ENCODE data around the gene IGF2BP2. TPM values are rescaled to one million over a fixed set of nuclear protein-coding genes. Genes with fewer than 3 reads are reported as not detected.

Gene IGF2BP2
- total RNA-seq, 1 experiment from 2014 or later = 154 TPM

DNA sequence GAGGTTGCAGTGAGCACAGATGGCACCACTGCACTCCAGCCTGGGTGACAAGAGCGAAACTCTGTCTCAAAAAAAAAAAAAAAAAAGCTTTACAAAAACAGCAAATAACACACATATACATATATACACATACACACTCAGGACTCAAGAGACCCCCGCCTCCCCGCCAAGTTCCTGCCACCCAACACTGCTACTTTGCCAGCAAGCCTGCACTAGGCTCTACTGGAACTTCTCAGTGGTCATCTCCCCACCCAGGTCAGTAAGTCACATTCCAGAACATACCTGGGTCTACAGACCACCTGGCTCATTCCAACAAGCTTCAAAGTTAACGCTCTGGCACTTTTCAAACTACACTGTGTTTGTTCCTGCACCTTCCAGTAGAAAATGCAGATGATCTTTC, 176.4 kb downstream of the IGF2BP2 start:
- intact Hi-C loops (cut with micrococcal nuclease) = no loop called here
- no peak for DNase-seq (ENCODE audit: unreplicated experiment)
- ChIA-PET POLR2A (interaction anchor here (0.6 to 2.2 kb wide), 3 partner anchors 10 to 165 kb away, joined by 3 to 8 read pairs (median 3); no protein-coding TSS in a partner anchor), CTCF (interaction anchor here (0.6 to 0.9 kb wide), 2 partner anchors 73 to 174 kb away, joined by 3 read pairs; no protein-coding TSS in a partner anchor)
- Mint-ChIP-seq H3K9me3 (ENCODE audit: unreplicated experiment) (no peaks in the 10 kb centered on the region), H3K27me3 (ENCODE audit: insufficient read depth, unreplicated experiment) (no peaks in the 10 kb centered on the region), H3K27ac (ENCODE audit: low read depth, unreplicated experiment) (peak overlapping the region; percentile 49), H3K4me3 (ENCODE audit: unreplicated experiment) (no peak overlapping the region), H3K36me3 (ENCODE audit: insufficient read depth, unreplicated experiment) (peaks cover 89% of the 10 kb centered on the region), H3K4me1 (ENCODE audit: insufficient read depth, unreplicated experiment) (peaks cover 5% of the 10 kb centered on the region)
- BruUV-seq (replicated peaks) = no TSS peak
- TF ChIP-seq, protein P1, sequence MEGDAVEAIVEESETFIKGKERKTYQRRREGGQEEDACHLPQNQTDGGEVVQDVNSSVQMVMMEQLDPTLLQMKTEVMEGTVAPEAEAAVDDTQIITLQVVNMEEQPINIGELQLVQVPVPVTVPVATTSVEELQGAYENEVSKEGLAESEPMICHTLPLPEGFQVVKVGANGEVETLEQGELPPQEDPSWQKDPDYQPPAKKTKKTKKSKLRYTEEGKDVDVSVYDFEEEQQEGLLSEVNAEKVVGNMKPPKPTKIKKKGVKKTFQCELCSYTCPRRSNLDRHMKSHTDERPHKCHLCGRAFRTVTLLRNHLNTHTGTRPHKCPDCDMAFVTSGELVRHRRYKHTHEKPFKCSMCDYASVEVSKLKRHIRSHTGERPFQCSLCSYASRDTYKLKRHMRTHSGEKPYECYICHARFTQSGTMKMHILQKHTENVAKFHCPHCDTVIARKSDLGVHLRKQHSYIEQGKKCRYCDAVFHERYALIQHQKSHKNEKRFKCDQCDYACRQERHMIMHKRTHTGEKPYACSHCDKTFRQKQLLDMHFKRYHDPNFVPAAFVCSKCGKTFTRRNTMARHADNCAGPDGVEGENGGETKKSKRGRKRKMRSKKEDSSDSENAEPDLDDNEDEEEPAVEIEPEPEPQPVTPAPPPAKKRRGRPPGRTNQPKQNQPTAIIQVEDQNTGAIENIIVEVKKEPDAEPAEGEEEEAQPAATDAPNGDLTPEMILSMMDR (IDR thresholded peaks at IDR 0.05; ENCODE audit: unreplicated experiment) = no peak

DNA sequence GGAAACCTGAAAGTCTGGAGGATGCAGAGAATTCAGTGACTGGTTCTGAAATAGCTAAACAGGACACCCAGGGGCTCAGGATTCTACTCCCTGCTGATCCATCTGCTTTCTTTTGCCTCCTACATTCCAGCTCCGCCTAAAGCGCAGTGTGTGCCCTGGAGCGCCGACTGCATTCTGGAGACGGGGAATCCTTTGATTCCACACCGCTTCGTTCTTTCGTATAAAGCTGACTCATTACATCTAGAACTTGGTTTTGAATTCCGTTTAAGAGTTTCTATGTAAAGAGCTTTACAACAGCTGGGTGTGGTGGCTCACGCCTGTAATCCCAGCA, 177.0 kb downstream of the IGF2BP2 start:
- no peak for DNase-seq (ENCODE audit: unreplicated experiment)
- H3K9me3 Mint-ChIP-seq (ENCODE audit: unreplicated experiment) = no peaks in the 10 kb centered on the region
- H3K27me3 Mint-ChIP-seq (ENCODE audit: insufficient read depth, unreplicated experiment) = no peaks in the 10 kb centered on the region
- no peak overlapping the region for H3K4me3 Mint-ChIP-seq (ENCODE audit: unreplicated experiment)
- no TSS peak for BruUV-seq (replicated peaks)
- ChIA-PET POLR2A (interaction anchor here (1.2 to 2.2 kb wide), 2 partner anchors 11 to 46 kb away, joined by 3 to 8 read pairs; no protein-coding TSS in a partner anchor), CTCF (interaction anchor here (0.6 to 0.9 kb wide), 3 partner anchors 8 to 174 kb away, joined by 3 read pairs; no protein-coding TSS in a partner anchor)
- intact Hi-C loops (cut with micrococcal nuclease) = no loop called here
- H3K4me1 Mint-ChIP-seq (ENCODE audit: insufficient read depth, unreplicated experiment) = peaks cover 5% of the 10 kb centered on the region
- TF ChIP-seq, protein P1 (IDR thresholded peaks at IDR 0.05; ENCODE audit: unreplicated experiment) = no peak
- peaks cover 87% of the 10 kb centered on the region for H3K36me3 Mint-ChIP-seq (ENCODE audit: insufficient read depth, unreplicated experiment)
- H3K27ac Mint-ChIP-seq (ENCODE audit: low read depth, unreplicated experiment) = peak overlapping the region; percentile 60

DNA sequence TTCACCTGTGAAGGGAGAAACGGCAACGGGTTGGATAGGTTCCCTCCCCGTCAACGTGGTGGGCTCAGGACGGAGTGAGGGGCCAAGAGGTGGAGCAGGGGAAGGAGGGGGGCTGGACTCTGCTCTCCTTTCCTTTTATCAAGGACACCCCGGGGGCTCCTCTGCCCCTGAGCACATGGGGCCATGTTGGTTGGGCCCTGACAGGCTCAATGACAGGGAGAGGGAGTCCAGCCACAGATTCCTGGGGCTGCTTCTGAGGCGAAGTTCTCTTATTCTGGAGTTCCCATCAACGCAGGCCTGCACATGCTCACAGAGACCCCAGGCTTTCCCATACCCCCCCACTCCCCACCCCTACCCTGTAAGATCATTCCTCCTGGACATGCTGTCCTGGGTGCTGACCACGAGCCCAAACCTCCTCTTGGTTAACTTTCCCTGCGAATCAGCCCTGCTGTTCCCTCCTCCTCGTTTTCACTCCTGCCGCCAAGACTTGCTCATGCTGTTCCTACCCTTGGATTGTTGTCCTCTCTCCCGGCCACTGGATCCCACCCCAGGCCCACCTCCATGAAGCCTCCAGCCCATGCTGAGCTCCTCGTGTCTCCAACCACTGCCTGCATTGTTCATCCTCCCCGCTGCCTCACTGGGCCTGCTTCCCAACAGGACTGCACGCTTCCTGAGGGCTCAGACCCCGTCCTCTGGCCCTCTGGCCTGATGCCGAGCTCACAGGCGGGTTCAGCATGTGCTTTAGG, 177.5 kb downstream of the IGF2BP2 start:
- TF ChIP-seq, protein P1 (IDR thresholded peaks at IDR 0.05; ENCODE audit: unreplicated experiment) = no peak
- H3K9me3 Mint-ChIP-seq (ENCODE audit: unreplicated experiment) = no peaks in the 10 kb centered on the region
- CTCF ChIA-PET = interaction anchor here (0.8 to 0.9 kb wide), 2 partner anchors 9 to 72 kb away, joined by 3 read pairs; no protein-coding TSS in a partner anchor

DNA sequence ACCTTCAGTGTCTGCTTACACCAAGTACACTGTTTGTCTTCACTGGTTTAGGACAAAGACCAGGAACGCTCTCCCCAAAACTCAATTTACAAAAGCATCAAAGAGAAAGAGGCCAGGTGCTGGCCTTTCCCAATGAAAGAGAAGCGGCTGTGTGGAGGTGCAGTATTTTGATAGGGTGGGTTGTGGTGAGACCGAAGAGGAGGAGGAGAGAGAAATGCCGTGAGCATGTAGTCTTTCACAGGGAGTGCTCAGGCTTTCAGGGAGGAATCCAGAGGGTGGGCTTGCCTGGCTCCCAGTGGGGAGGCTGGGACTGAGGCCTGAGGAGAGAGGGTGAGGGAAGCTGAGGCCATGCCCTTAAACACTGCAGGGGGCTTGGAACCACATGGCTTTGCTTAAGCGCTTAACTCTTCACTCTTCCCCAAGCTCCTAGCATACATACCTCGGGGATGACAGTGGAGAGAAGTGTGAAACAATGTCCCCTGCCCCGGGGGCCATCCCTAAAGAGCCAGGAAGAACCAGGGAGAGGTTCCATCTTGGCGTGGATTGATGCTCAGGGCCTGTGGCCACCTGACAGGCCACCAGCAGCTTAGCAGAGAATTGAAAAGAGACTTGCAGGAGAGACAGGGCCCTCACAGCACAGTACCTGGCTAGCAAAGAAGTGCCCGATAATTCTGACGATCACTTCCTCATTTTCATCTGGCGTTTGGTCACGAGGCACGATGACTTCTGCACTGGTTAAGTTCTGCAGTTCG, 178.3 kb downstream of the IGF2BP2 start:
- no peaks in the 10 kb centered on the region for H3K27me3 Mint-ChIP-seq (ENCODE audit: insufficient read depth, unreplicated experiment)
- TF ChIP-seq, protein P1 (IDR thresholded peaks at IDR 0.05; ENCODE audit: unreplicated experiment) = no peak
- BruUV-seq (replicated peaks) = no TSS peak
- ChIA-PET POLR2A (no interaction called here), CTCF (interaction anchor here (0.6 to 0.7 kb wide), 2 partner anchors 7 to 14 kb away, joined by 3 to 4 read pairs; no protein-coding TSS in a partner anchor)
- H3K4me3 Mint-ChIP-seq (ENCODE audit: unreplicated experiment) = no peak overlapping the region
- H3K9me3 Mint-ChIP-seq (ENCODE audit: unreplicated experiment) = no peaks in the 10 kb centered on the region
- DNase-seq (ENCODE audit: unreplicated experiment) = no peak
- peak overlapping the region; percentile 60 for H3K27ac Mint-ChIP-seq (ENCODE audit: low read depth, unreplicated experiment)
- H3K36me3 Mint-ChIP-seq (ENCODE audit: insufficient read depth, unreplicated experiment) = peaks cover 82% of the 10 kb centered on the region
- H3K4me1 Mint-ChIP-seq (ENCODE audit: insufficient read depth, unreplicated experiment) = peaks cover 5% of the 10 kb centered on the region
- intact Hi-C loops (cut with micrococcal nuclease) = no loop called here

More for the DNA sequence above, 177.5 kb downstream of the IGF2BP2 start:
- no TSS peak for BruUV-seq (replicated peaks)
- DNase-seq (ENCODE audit: unreplicated experiment) = no peak
- H3K4me3 Mint-ChIP-seq (ENCODE audit: unreplicated experiment) = no peak overlapping the region
- POLR2A ChIA-PET = interaction anchor here (1.2 to 2.2 kb wide), 2 partner anchors 11 to 46 kb away, joined by 3 to 8 read pairs; no protein-coding TSS in a partner anchor
- intact Hi-C loops (cut with micrococcal nuclease) = no loop called here
- H3K27ac Mint-ChIP-seq (ENCODE audit: low read depth, unreplicated experiment) = peak overlapping the region; percentile 60
- H3K36me3 Mint-ChIP-seq (ENCODE audit: insufficient read depth, unreplicated experiment) = peaks cover 83% of the 10 kb centered on the region
- H3K27me3 Mint-ChIP-seq (ENCODE audit: insufficient read depth, unreplicated experiment) = no peaks in the 10 kb centered on the region
- H3K4me1 Mint-ChIP-seq (ENCODE audit: insufficient read depth, unreplicated experiment) = peaks cover 5% of the 10 kb centered on the region

All from MCF 10A (cell line).